Measurements from ENCODE around the gene STAG2.
"Not testable (repeated sequence)": the region's sequence is repeated elsewhere in the genome, so short reads cannot be mapped to it uniquely, and the experiment has no call there.

The STAG2 gene

DNA sequence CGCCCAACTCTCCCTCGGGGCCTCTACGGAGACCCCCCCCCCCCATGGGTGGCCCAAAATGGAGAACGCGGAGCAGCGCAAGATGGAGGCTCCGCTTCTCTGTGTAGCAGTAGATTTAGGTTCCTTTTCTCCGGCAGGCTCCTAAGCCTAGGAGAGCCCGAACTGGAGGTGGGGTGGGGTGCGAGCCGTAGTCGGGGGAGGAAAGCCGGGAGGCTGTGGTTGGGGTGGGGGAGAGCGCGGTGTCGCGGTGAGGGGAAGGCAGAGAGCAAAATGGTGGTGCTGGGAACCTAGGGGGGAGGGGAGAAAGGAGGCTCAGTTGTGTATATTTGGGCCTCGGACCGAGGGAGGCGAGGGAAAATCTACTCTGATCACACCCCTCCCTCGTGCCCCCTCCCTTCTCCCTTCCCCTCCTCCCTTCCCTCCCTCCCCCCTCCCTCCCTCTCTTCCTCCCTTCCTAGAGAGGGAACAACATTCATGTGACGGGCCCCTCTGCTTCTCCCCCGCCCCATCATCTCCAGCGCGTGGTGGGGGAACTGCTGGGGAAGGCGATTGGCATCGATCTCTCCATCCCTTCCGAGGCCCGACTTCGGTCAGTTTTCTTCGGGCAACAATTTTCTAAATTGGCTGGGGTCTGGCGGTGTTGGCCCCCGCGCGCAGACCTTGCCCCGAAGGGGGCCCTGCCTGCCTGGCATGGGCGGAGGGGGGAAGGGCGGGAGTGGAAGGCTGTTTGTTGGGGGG, at the start of gene STAG2:
STAG2 (plus strand) TSS at position 439 of the 738 bp plus-strand sequence. CDS start 60,922 bp downstream, outside the sequence.
- DNase-seq, result peak; percentile 23

DNA sequence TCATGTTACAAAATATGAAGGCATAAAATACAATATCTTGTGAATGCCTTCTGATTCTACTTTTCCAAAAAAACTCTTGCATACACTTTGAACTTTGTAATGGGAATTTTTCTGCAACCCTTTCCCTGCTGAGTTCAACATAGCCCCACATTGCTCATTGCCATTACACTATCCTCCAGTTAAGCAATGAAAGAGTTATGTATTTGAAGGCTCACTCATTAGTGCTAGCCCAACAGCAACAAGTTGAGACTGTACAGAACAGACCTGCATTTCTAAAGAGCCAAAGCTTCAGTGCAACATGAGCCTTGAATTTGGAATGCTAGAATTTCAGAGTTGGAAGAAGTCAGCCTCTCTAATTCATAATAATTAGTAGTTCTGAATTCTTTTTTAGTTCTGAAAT, 44.4 kb upstream of the STAG2 start:
- no peak for DNase-seq

DNA sequence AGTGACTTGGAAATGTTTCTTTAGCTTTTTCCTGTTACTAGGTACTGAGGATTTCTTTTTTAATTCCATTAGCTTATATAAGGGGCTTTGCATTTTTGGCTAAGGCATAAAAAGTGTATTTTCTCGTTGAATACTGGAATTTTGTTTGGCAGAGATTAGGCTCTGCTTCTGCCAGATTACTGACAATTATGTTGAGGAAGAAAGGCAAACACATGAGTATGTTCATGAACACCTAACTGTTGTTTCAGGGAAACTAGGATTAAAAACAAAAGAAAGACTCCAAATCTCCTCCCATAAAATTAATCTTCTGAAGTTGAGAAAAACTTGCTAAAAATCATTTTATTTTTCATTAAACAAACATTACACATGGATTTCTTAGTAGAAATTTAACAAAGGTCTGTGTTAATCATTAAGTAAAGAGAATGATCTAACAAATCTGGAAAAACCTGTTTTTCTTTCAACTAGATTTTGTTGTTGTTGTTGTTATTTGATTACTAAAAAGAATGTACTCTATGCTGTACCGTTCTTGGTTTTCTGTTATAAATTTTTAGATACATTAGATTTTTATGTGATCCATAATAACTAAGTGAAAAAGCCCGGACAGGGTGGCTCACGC, 43.3 kb upstream of the STAG2 start:
- DNase-seq, result no peak

DNA sequence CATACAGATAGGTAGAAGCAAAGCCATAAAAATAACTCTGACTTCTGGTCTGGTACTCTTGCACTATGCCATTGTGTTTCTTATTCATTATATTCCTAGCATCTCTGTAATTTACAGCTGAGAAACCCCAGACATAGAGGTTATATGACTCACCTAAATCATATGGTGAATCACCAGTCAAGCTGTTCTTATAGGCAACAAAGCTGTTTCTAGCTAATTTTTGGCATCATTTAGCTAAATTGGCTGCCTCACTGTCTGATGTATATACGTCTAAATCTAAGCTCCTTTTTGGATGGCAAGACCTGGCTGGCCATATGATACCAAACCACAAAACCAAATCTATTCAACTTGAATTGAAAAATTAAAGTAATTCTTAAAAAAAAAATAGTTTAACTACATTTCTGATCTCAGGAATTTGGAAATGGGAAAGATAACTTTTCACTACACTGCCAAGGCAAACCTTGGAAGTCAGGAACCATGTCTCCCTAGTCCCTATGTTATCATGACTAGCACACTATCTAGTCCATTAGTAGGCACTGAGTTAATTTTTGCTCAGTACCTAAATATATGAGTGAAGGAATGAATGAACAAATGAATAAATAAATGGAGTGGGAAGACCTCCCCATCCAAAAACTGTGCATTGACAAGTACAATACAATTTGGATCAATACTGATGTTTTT, 41.3 kb upstream of the STAG2 start:
- DNase-seq, result no peak

DNA sequence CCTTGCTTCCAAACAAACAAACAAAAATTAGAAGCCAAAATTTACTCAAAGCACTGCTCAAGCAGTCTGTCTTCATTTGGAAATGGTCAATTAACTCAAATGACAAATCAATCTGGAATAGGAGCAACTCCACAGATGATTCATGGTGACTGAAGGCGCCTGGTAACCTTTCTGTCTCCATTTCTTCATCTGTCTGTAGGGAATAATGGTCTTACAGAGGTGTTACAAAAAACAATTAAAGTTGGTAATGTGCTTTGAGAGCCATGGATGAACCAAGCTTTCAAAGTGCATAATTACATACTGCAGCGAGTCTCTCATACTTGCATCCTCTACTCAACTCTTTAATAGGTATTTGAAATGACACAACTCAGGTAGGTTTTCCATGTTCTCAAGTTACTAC, 38.3 kb upstream of the STAG2 start:
- DNase-seq, result no peak

DNA sequence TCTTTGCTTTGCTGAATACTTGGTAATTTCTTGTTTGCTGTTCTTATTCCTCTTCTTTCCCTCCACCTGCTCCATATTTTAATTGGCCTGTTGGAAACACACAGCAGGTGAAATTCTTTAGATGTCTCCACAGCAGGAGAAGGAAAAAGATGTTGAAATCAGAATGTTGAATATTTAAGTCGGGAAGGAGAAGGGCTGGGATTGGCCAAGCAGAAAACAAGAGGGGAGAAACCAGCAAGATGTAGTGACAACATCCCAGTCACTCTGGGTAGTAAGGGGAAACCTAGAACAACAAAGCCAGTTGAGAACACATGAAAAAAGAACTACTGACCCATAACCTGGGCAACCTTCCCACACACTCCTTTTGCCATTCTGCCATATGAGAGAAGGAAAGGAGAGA, 37.3 kb upstream of the STAG2 start:
- DNase-seq, result no peak

DNA sequence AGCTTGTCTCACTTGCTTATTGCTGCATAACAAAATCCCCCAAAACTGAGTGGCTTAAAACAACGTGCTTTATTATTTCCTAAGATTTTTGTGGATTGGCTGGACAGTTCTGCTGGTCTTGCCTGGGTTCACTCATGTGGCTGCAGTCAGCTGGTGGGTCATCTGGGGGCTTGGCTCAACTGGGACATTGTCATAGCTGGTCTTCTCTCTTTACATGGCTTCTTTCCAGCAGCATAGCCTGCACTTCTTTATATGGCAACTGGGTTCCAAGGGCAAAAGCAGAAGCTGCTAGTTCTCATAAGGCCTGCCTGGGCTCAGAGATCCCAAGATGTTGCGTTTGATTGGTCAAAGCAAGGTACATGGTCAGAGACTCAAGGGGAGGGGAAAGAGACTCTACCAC, 33.7 kb upstream of the STAG2 start:
- no peak for DNase-seq

DNA sequence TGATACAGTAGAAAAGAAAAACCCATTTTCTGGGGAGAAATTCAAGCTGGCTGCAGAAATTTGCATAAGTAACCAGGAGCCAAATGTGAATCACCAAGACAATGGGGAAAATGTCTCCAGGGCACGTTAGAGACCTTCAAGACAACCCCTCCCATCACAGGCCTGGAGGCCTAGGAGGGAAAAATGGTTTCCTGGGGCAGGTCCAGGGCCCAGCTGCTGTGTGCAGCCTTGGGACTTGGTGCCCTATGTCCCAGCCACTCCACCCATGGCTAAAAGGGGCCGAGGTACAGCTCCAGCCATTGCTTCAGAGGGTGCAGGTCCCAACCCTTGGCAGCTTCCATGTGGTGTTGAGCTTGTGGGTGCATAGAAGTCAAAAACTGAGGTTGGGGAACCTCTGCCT, 29.5 kb upstream of the STAG2 start:
- DNase-seq, result not testable (repeated sequence)

DNA sequence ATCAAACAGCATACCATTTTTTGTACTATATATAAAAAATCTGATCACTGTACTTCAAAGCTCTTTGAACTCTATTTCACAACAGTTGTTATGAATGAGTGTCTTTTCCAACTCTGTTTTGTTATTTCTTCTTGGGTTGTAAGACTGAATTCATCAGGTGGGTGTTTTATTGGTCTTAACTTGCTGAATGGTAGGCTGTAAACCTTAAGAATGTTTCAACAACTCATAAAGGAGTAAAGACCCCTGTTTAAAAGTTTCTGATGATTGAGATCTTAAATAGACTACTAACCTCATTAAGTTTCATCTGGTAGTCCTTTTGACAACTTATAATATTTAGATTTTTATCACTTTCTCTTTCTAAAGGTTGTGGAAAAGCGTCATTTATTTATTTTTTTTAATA, 18.4 kb upstream of the STAG2 start:
- DNase-seq, result no peak

DNA sequence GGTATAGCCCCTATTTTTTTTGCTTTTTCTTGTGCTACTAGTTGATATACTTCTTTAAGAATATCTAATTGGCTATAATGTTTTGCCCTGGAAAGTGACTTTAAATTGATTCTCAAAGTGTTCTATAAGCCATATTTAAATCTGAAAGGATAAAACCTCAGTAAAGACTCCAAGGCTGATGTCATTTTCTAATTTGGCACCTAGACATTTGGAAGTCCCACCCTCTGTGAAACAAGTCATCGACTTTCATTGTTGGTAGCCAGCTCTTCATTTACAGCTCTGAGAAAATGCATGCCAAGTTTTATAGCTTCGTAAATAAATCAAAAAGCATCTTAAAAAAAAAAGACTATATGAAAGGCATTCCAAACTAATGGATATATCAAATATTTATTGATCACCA, 18.0 kb upstream of the STAG2 start:
- DNase-seq, result no peak

DNA sequence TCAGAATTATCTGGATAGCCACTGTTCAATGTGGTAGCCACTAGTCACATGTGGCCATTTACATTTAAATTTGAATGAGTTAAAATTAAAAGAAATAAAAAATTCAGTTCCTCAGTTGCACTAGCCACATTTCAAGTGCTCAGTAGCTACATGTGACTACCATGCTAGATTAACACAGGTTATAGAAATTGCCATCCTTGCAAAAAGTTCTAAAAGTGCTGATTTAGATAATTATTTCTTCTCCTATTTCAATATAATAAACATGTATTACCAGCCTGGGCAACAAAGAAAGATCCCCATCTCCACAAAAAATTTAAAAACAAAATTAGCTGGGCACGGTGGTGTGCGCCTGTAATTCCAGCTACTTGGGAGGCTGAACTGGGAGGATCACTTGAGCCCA, 11.7 kb upstream of the STAG2 start:
- no peak for DNase-seq

DNA sequence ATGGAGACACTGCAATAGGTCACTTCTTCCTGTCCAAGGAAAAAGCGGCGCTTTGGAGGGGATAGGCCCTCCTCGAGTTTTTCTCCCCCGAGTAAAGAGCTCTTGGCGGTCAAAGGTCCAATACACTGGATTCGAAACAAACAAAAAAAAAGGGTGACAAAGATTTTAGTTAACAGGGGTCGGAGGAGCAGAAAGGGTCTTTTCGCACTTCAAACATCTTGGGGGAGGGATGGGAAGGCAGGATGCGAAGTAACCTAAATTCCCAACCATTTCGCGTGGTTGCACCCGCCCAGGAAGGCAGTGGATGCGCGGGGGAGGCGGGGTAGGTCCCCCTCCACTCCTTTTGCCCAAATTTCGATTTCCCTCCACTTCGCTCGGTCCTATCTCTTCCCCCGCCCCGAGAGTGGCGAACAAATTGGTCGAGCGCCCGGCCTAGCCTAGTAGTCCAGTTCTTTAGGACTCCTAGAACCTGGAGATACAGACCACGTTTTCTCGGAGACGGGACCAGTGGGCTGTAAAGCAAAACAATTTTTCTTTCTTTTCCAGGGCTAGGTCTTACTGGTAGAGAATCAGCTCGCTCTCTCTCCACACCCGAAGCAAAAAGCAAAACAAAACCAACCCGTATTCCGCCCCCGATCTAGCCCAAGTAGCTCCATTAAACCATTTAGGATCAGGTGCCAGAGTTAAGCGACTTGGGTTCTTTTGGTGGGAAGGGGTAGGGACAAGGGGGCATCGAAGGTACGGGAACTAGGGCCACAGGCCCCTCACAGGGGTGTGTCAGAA, 2.0 kb upstream of the STAG2 start:
- peak; percentile 39 for DNase-seq

DNA sequence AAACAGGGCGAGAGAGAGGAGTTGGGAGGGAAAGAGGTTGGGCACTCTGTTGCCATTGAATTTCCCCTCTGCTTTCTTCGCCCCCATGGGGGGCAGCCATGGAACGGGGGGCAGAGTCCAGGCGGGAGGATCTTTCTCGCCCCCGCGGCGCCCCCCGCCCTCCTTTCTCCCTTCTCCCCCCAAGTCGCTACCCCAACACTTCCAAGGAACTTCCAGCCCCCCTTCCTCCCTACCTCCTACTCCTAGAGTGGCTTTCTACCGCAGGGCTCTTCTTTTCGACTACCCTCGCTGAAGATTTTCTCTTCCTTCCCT, 594 bp upstream of the STAG2 start:
- no peak for DNase-seq

DNA sequence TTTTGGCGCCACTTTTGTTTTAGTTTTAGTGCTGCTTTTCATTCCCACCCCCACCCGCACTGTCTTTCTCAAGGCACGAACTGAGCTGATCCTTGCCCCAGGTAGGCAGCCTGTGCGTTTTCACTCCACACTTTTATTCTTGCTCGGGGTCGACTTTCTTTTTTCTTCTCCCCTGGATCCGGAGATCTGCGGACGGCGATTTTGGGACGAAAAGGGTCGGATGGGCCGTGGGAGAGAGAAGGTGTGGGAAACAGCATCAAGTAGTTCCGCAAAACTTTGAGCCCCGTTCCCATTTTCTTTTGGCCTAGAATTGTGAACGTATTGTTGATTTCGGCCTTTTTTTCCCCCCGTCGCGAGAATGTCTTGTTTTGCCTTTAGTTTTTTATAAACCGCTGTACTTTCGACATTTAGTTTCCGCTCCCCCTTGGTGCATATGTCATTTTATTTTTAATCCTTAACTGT, 531 bp downstream of the STAG2 start:
- DNase-seq, result no peak

DNA sequence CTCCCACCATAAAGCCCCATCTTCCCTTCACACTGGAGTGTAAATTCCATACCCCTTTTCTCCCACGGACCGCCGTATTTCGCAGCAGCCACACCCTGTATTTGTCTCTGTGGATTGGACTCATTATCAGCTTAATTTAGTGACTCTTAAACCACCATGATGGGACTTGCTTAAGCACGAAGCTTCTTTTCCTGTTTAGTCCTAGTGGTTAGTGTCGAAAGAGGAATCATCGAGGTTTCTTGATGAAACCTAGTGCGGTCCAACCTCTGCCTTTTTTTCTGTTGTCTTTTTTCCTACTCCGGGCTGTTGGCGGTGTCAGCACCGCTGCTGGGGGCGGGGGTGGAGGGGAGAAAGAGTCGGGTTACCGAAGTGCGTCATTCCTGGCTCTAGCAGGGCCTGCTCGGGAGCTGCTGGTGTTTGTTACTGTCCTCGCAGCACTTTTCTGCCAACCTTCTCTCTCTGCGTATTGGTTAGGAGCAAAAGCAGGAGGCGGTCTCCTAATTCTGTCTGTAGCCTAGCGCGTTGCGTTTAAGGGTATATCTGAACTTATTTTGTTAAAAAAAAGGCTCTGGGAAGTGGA, 1.4 kb downstream of the STAG2 start:
- peak; percentile 64 for DNase-seq

DNA sequence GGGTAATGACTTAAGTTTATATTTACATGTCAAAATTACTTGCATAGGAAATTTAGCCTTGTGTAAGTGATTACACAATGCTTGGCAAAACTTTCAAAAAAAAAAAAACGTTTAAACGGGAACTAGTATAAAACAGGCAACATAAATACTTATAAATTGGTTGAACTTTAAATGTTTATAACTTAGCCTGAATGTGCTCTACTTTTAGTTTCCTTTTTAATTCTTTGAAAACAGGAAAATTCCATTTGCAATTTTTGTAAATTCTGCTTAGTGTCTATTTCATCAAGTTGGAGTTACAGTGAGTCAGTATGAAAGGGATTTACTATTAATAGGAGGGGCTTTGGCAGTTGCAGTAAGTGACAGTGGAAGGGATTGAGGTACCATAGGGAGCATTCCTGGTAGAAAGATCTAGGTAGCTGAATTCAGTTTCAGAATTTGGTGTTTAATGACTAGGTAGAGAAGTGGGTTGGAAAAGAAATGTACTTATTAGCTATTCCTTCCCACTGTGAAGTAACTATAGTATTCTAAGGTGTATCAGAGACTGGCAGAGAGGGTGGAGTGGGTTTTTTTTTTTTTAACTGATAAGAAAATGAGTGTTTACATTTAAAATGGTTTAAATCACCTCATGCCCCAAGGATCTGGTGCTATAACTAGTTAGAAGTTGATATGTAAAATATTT, 2.8 kb downstream of the STAG2 start:
- DNase-seq, result no peak

DNA sequence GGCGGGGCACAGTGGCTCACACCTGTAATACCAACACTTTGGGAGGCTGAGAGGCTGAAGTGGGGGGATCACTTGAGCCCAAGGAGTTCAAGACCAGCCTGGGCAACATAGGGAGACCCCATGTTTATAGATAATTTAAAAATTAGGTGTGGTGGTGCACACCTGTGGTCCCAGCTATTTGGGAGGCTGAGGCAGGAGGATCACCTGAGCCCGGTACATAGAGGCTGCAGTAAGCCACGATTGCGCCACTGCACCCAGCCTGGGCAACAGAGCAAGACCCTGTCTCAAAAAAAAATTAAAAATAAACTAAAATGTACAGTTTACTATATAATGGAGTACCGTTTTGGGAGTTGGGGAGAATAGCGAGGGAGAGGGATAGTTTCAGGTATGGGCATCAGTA, 4.2 kb downstream of the STAG2 start:
- DNase-seq, result no peak

DNA sequence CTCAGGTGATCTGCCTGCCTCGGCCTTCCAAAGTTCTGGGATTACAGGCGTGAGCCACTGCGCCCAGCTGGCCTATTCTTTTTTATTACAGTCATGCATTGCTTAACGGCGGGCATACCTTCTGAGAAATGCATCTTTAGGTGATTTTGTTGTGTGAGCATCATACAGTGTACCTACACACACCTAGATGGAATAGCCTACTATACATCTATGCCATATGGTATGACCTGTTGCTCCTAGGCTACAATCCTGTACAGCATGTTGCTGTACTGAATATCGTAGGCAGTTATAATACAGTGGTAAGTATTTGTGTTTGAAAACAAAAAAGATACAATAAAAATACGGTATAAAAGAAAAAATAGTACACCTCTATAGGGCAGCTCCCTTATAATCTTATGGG, 6.0 kb downstream of the STAG2 start:
- DNase-seq, result no peak

DNA sequence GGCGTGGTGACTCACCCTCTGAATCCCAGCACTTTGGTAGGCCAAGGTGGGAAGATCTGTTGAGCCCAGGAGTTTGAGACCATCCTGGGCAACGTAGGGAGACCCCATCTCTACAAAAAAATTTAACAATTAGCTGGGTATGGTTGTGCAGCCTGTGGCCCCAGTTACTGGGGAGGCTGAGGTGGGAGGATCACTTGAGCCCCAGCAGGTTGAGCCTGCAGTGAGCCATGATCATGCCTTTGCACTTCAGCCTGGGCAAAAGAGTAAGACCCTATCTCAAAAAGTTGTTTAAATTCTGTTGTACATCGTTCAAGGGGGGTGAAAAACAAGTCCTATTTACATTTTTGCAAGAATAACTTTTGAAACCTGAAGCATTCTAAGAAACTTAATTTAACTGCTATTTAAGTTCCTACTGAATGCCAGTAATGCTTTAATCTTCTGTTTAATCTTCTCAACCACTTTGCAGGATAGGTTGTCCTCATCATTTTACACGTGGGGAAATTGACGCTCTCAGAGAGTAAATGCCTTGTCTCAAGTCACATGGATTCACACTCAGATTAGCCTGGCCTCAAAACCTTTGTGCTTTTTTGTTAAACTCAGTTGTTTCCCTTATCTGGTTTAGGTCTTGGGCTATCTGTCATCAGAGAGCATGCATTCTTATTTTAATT, 7.0 kb downstream of the STAG2 start:
- DNase-seq, result no peak

DNA sequence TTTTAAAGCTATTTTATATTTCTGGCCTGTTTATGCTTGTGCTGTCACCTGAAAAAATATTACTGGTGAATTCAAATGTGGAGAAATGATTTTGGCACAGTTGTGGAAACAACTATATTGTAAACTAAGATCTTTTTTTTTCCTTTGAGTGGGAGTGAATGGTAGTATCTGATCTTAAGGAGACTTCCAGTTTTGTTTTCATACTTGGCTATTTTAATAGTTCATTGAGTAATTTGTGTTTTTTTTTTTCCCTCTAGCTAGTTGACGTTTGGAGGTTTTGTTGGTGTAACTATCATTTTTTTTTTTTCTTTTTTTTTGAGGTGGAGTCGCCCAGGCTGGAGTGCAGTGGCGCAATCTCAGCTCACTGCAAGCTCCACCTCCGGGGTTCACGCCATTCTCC, 10.5 kb downstream of the STAG2 start:
- no peak for DNase-seq

DNA sequence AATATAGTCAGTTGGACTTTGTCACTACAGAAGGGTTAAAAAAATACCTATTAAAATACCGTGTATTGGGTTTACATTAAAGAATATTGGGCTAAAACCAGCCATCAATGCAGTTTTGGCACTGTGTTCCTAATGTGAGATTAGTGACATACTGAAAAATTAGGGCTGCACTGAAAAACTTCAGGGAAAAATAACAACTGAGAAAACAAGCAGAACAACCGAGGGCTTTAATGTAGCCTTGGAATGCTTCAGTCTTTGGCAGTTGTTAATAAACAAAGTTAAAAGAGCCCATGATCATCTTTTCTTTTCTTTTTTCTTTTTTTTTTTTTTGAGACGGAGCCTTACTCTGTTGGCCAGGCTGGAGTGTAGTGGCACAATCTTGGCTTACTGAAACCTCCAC, 12.4 kb downstream of the STAG2 start:
- no peak for DNase-seq

DNA sequence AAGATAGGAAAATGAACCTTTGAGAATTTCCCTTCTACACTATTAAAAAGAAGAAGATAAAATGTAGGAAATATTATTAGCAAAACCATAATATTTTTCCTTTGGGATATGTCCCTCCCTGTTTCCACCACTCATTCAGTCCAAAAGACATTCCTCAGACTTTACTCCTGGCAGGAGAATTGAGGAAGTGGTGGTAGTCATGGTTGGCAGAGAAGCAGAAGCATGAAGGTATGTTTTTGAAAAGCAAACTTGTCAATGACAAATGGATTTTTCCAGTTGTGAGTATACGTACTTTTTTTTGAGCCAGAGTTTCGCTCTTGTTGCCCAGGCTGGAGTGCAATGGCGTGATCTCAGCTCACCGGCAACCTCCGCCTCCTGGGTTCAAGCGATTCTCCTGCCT, 13.7 kb downstream of the STAG2 start:
- DNase-seq, result no peak

Measured in SHP77 treated with DMSO at 0.1 percent for 48 hours (cell line).